Upper lobe of right lung (tissue), 1 donor: ENCODE measurements around the gene ATP11B. TPM values are rescaled to one million over a fixed set of nuclear protein-coding genes. Genes with fewer than 3 reads are reported as not detected.

ENCODE experiments used
- ATAC-seq: fragments of 200-7000 bp; cut with Tn5 transposase; one replicate; pipeline ENCODE4 v1.9.1; 2020; ENCODE audit warnings: mild to moderate bottlenecking, moderate library complexity
- DNase-seq: peaks from one replicate; pipeline ENCODE4 v3.0.0-alpha.2; 2020
- H3K27ac ChIP-seq: fragments of 200-600 bp; one replicate; pipeline ENCODE4 v1.8.0; 2022
- H3K27me3 ChIP-seq: fragments of 200-600 bp; one replicate; pipeline ENCODE4 v1.8.0; 2022; ENCODE audit warnings: mild to moderate bottlenecking
- H3K36me3 ChIP-seq: fragments of 200-600 bp; one replicate; pipeline ENCODE4 v1.8.0; 2022
- H3K4me1 ChIP-seq: fragments of 200-600 bp; one replicate; pipeline ENCODE4 v1.8.0; 2022
- H3K4me3 ChIP-seq: fragments of 200-600 bp; one replicate; pipeline ENCODE4 v1.8.0; 2022; ENCODE audit warnings: mild to moderate bottlenecking
- H3K9me3 ChIP-seq: fragments of 200-600 bp; one replicate; pipeline ENCODE4 v1.8.0; 2022
- intact Hi-C: fragments of 100-400 bp; cut with DNase I; formaldehyde crosslinking; loops from one replicate; pipeline ENCODE4 v1.11.0; 2022
- total RNA-seq: library from RNA; stranded (reverse); fragmentation: NEBNext Ultra II Directional; extraction: Animal tissue kit (Norgen Biotek cat#: 25700); gene quantifications from one replicate; pipeline ENCODE4 v1.2.1, GENCODE V29; 2021
- TF ChIP-seq, protein P1 (sequence below): fragments of 200-600 bp; IDR thresholded peaks from one replicate; pipeline ENCODE4 v1.8.0; 2022; ENCODE audit warnings: antibody characterized with exemption
- donor health status: DM: no; HTN: yes; CAD: no; lungs with severe emphysema.

ATP11B gene
- total RNA-seq, 1 donor from 2014 or later = 70.7 TPM

DNA sequence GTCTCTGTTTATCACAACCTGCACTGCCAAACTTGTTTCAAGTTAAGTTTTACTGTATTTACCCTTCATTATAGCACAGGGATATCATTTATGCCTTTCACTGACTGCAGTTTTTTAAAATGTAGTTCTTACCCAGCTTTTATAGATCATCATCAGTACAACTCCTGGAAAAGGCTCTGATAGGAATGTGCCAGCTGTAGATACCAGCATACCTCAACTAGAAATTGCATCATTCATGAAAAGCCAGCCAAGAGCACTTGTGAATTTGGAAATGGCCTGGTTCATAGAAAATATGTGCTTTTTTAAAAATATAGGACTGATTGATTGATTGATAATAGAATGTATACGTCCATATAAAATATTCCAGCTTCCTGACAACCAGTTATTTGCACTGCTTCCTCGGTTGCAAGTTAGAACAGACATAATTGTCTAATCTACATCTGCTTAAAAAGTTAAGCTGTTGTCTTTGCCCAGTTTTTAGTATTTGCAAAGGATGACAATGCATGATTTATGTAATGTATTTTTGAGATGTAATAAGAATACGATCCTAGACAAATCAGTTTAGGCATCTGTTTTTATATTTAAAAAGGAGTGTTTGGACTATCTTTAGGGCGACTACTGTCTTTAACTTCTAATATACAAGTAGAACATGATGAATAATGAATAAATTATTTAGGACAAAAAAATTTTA is 128.5 kb downstream of the ATP11B start:
- intact Hi-C loops = no loop called here
- no peaks in the 10 kb centered on the region for H3K27me3 ChIP-seq
- H3K4me1 ChIP-seq = no peaks in the 10 kb centered on the region
- no peak overlapping the region for H3K27ac ChIP-seq
- H3K9me3 ChIP-seq = no peaks in the 10 kb centered on the region
- no peak for DNase-seq
- H3K4me3 ChIP-seq = no peak overlapping the region
- TF ChIP-seq, protein P1, sequence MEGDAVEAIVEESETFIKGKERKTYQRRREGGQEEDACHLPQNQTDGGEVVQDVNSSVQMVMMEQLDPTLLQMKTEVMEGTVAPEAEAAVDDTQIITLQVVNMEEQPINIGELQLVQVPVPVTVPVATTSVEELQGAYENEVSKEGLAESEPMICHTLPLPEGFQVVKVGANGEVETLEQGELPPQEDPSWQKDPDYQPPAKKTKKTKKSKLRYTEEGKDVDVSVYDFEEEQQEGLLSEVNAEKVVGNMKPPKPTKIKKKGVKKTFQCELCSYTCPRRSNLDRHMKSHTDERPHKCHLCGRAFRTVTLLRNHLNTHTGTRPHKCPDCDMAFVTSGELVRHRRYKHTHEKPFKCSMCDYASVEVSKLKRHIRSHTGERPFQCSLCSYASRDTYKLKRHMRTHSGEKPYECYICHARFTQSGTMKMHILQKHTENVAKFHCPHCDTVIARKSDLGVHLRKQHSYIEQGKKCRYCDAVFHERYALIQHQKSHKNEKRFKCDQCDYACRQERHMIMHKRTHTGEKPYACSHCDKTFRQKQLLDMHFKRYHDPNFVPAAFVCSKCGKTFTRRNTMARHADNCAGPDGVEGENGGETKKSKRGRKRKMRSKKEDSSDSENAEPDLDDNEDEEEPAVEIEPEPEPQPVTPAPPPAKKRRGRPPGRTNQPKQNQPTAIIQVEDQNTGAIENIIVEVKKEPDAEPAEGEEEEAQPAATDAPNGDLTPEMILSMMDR = no peak
- no peak for ATAC-seq
- peaks cover 8% of the 10 kb centered on the region for H3K36me3 ChIP-seq

GRCh38 chr3:182925330-182925943 is 132.1 kb downstream of the ATP11B start:
- ATAC-seq = peak; percentile 19

DNA sequence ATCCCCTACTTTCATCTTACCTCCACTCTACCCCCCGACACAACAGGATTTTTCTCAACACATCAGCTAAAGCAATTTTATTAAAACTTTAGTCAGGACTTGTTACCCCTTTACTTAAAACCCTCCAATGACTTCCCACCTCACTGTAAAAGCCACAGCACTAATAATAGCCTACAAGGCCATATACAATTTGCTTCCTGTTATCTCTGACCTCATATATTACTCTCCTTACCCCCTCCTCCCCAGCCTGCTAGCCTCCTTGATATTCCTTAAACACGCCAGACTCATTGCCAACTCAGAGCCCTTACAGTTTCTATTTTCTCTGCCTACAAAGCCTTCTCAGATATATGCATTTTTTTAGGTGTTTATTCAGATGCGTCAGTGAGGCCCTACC is 132.6 kb downstream of the ATP11B start:
- TF ChIP-seq, protein P1 = no peak
- Histone ChIP-seq H3K4me1 (no peaks in the 10 kb centered on the region), H3K4me3 (no peak overlapping the region), H3K36me3 (no peaks in the 10 kb centered on the region), H3K27ac (no peak overlapping the region), H3K27me3 (no peaks in the 10 kb centered on the region), H3K9me3 (no peaks in the 10 kb centered on the region)
- DNase-seq (no peak), ATAC-seq (no peak)
- intact Hi-C loops = no loop called here

More at GRCh38 chr3:182925330-182925943, 132.1 kb downstream of the ATP11B start:
- no peaks in the 10 kb centered on the region for H3K27me3 ChIP-seq
- H3K4me1 ChIP-seq = no peaks in the 10 kb centered on the region
- DNase-seq = no peak
- no peak overlapping the region for H3K4me3 ChIP-seq
- H3K27ac ChIP-seq = no peak overlapping the region
- no peaks in the 10 kb centered on the region for H3K36me3 ChIP-seq
- TF ChIP-seq, protein P1 = no peak
- intact Hi-C loops = no loop called here
- H3K9me3 ChIP-seq = no peaks in the 10 kb centered on the region

DNA sequence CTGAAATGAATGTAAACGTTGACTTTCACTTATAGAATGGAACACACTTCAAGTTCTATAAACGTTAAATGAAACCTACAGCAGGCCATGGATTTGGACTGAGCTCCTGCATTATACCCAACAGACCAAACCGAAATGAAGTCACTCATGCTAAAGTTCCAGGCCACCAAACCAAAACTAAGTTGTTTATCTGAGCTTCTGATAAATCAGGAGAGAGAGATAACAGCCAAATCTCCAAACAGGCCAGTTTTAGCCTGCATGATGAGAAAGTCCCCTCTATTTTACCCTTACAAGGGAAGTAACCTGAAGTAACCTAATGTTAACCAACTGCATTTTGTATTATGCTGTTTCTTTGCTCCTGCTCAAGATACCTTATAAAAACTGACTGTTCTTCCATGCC is 142.5 kb downstream of the ATP11B start:
- DNase-seq = no peak
- intact Hi-C loops = no loop called here
- Histone ChIP-seq H3K9me3 (no peaks in the 10 kb centered on the region), H3K27me3 (no peaks in the 10 kb centered on the region), H3K4me3 (no peak overlapping the region), H3K4me1 (no peaks in the 10 kb centered on the region), H3K27ac (no peak overlapping the region), H3K36me3 (peaks cover 5% of the 10 kb centered on the region)
- no peak for ATAC-seq
- TF ChIP-seq, protein P1 = no peak

GRCh38 chr3:182936239-182936917 is 143.1 kb downstream of the ATP11B start:
- TF ChIP-seq, protein P1 = no peak
- Histone ChIP-seq H3K27me3 (no peaks in the 10 kb centered on the region), H3K27ac (no peak overlapping the region), H3K4me3 (no peak overlapping the region), H3K9me3 (no peaks in the 10 kb centered on the region), H3K4me1 (no peaks in the 10 kb centered on the region), H3K36me3 (peaks cover 5% of the 10 kb centered on the region)
- no peak for ATAC-seq
- DNase-seq = no peak
- intact Hi-C loops = no loop called here
